Thoracic aorta (tissue), 2 donors: ENCODE results near the gene TRIM72. TPM values are rescaled to one million over a fixed set of nuclear protein-coding genes. Genes with fewer than 3 reads are reported as not detected.

Source experiments
- ATAC-seq: fragments of 150-250 bp; one replicate; pipeline ENCODE4 v1.8.0; 2017; ENCODE audit warnings: low read depth; ENCODE audit not compliant: insufficient number of reproducible peaks, low FRiP score
- DNase-seq: peaks from one replicate; pipeline ENCODE4 v3.0.0-alpha.2; 2020; ENCODE audit warnings: low spot score
- H3K27ac ChIP-seq, 2 donors: fragments of 200-600 bp; sonication (generic); 1 replicate in 1 of 2; 2 replicates in 1 of 2; pipeline ENCODE4 v1.5.1; 2016; ENCODE audit warnings: mild to moderate bottlenecking in 2 of 2, moderate library complexity in 2 of 2
- H3K27me3 ChIP-seq: fragments of 200-600 bp; sonication (generic); replicated peaks from 2 replicates; pipeline ENCODE4 v1.6.0; 2016; ENCODE audit warnings: mild to moderate bottlenecking; ENCODE audit not compliant: insufficient read depth
- H3K36me3 ChIP-seq: fragments of 200-600 bp; sonication (generic); one replicate; pipeline ENCODE4 v1.5.1; 2016
- H3K4me1 ChIP-seq, 2 donors: fragments of 200-600 bp; sonication (generic); 1 replicate in 1 of 2; 2 replicates in 1 of 2; pipeline versions ENCODE4 v1.5.1 to v1.6.0; 2016; ENCODE audit warnings: low read depth in 2 of 2, mild to moderate bottlenecking in 1 of 2; ENCODE audit not compliant: control insufficient read depth in 1 of 2
- H3K4me3 ChIP-seq: fragments of 200-600 bp; sonication (generic); 2 replicates; pipeline ENCODE4 v1.5.1; 2016; ENCODE audit warnings: mild to moderate bottlenecking
- H3K9me3 ChIP-seq: fragments of 200-600 bp; sonication (generic); 2 replicates; pipeline ENCODE4 v1.5.1; 2016
- CTCF ChIP-seq: fragments of 200-600 bp; sonication (generic); IDR thresholded peaks from one replicate; pipeline ENCODE4 v1.5.1; 2019; ENCODE audit warnings: antibody characterized with exemption
- total RNA-seq, 2 donors: library from RNA; depleted of rRNA; stranded (reverse); fragments of >200 nt; gene quantifications; one replicate each; pipeline versions ENCODE4 v1.1.0 to v1.2.3, GENCODE V29; 2016

The TRIM72 gene
- total RNA-seq, 2 donors from 2014 or later = 0.07 TPM; not detected in 1

GRCh38 chr16:31186930-31187807 lies 26.8 kb upstream of the TRIM72 start:
- H3K4me3 ChIP-seq = no peak overlapping the region
- H3K27me3 ChIP-seq = no peaks in the 10 kb centered on the region
- no peaks in the 10 kb centered on the region for H3K9me3 ChIP-seq
- no peak overlapping the region for H3K27ac ChIP-seq
- ATAC-seq (no peak), DNase-seq (no peak)
- no peak for TF ChIP-seq CTCF
- H3K4me1 ChIP-seq = peaks cover 13 to 19% of the 10 kb centered on the region in 2 donors
- H3K36me3 ChIP-seq = peaks cover 90% of the 10 kb centered on the region

GRCh38 chr16:31187808-31188189 lies 26.1 kb upstream of the TRIM72 start:
- no peak for DNase-seq
- Histone ChIP-seq H3K27ac (no peak overlapping the region), H3K4me1 (peaks cover 6 to 13% of the 10 kb centered on the region in 2 donors), H3K36me3 (peaks cover 93% of the 10 kb centered on the region), H3K4me3 (no peak overlapping the region), H3K9me3 (no peaks in the 10 kb centered on the region), H3K27me3 (no peaks in the 10 kb centered on the region)
- no peak for ATAC-seq
- TF ChIP-seq CTCF = no peak

- H3K9me3 ChIP-seq = no peaks in the 10 kb centered on the region
- no peak for DNase-seq
- no peak overlapping the region for H3K27ac ChIP-seq
- no peak overlapping the region for H3K4me3 ChIP-seq
- TF ChIP-seq CTCF = no peak
- H3K36me3 ChIP-seq = peaks cover 95% of the 10 kb centered on the region
- no peaks in the 10 kb centered on the region for H3K27me3 ChIP-seq
- peaks cover 0 to 3% of the 10 kb centered on the region in 2 donors for H3K4me1 ChIP-seq
- ATAC-seq = no peak
Measured at GRCh38 chr16:31188450-31189411, 25.2 kb upstream of the TRIM72 start.

GRCh38 chr16:31189412-31189778 lies 24.5 kb upstream of the TRIM72 start:
- peaks cover 97% of the 10 kb centered on the region for H3K36me3 ChIP-seq

More at GRCh38 chr16:31189412-31189778, 24.5 kb upstream of the TRIM72 start:
- DNase-seq = no peak
- Histone ChIP-seq H3K27me3 (no peaks in the 10 kb centered on the region), H3K9me3 (no peaks in the 10 kb centered on the region), H3K4me1 (no peaks in the 10 kb centered on the region), H3K4me3 (no peak overlapping the region), H3K27ac (no peak overlapping the region)
- no peak for ATAC-seq
- TF ChIP-seq CTCF = no peak
